ENCODE results near the gene RUNX3. TPM values are rescaled to one million over a fixed set of nuclear protein-coding genes. Genes with fewer than 3 reads are reported as not detected.
"Not testable (repeated sequence)": the region's sequence is repeated elsewhere in the genome, so short reads cannot be mapped to it uniquely, and the experiment has no call there.

Gene RUNX3
- total and polyA plus RNA-seq, 9 donors = 0.22 to 4.5 (median 0.49) TPM

- peaks cover 10% of the 10 kb centered on the region for H3K27me3 ChIP-seq (ENCODE audit: control insufficient read depth, insufficient read depth, low read length)
- WGBS (ENCODE audit: insufficient coverage) = 36% methylated on average over 8 of the region's 13 CpGs
- no peak for DNase-seq
- H3K36me3 ChIP-seq (ENCODE audit: control insufficient read depth, insufficient read depth, low read length) = no peaks in the 10 kb centered on the region
- no peaks in the 10 kb centered on the region for H3K9me3 ChIP-seq (replicated peaks; ENCODE audit: control insufficient read depth, low read depth, low read length)
- no peak overlapping the region for H3K27ac ChIP-seq (ENCODE audit: low read length)
- H3K4me1 ChIP-seq (ENCODE audit: control insufficient read depth, insufficient read depth, low read length) = peaks cover 12% of the 10 kb centered on the region
- H3K4me3 ChIP-seq (ENCODE audit: low read length) = no peak overlapping the region
Measured at GRCh38 chr1:24912376-24913273, 17.5 kb downstream of the RUNX3 start.

- WGBS (ENCODE audit: insufficient coverage) = 66% methylated on average over 18 of the region's 20 CpGs
- H3K27ac ChIP-seq (ENCODE audit: low read length) = no peak overlapping the region
- DNase-seq = no peak
- H3K4me1 ChIP-seq (ENCODE audit: control insufficient read depth, insufficient read depth, low read length) = peaks cover 12% of the 10 kb centered on the region
- H3K9me3 ChIP-seq (replicated peaks; ENCODE audit: control insufficient read depth, low read depth, low read length) = no peaks in the 10 kb centered on the region
- H3K27me3 ChIP-seq (ENCODE audit: control insufficient read depth, insufficient read depth, low read length) = peaks cover 10% of the 10 kb centered on the region
- H3K4me3 ChIP-seq (ENCODE audit: low read length) = no peak overlapping the region
- no peaks in the 10 kb centered on the region for H3K36me3 ChIP-seq (ENCODE audit: control insufficient read depth, insufficient read depth, low read length)
Measured at GRCh38 chr1:24911651-24912155, 18.4 kb downstream of the RUNX3 start.

- DNase-seq = no peak
- WGBS (ENCODE audit: insufficient coverage) = 84% methylated on average over 13 of the region's 20 CpGs
Measured at GRCh38 chr1:24910751-24911650, 19.1 kb downstream of the RUNX3 start.

GRCh38 chr1:24910210-24910609 is 19.9 kb downstream of the RUNX3 start:
- no peak for DNase-seq
- Histone ChIP-seq H3K27me3 (ENCODE audit: control insufficient read depth, insufficient read depth, low read length) (peaks cover 7% of the 10 kb centered on the region), H3K36me3 (ENCODE audit: control insufficient read depth, insufficient read depth, low read length) (no peaks in the 10 kb centered on the region), H3K4me3 (ENCODE audit: low read length) (no peak overlapping the region), H3K9me3 (replicated peaks; ENCODE audit: control insufficient read depth, low read depth, low read length) (no peaks in the 10 kb centered on the region), H3K4me1 (ENCODE audit: control insufficient read depth, insufficient read depth, low read length) (peaks cover 12% of the 10 kb centered on the region), H3K27ac (ENCODE audit: low read length) (no peak overlapping the region)
- 89% methylated on average over 7 of the region's 9 CpGs for WGBS (ENCODE audit: insufficient coverage)

More at GRCh38 chr1:24910751-24911650, 19.1 kb downstream of the RUNX3 start:
- no peak overlapping the region for H3K4me3 ChIP-seq (ENCODE audit: low read length)
- H3K4me1 ChIP-seq (ENCODE audit: control insufficient read depth, insufficient read depth, low read length) = peaks cover 12% of the 10 kb centered on the region
- no peaks in the 10 kb centered on the region for H3K9me3 ChIP-seq (replicated peaks; ENCODE audit: control insufficient read depth, low read depth, low read length)
- H3K27ac ChIP-seq (ENCODE audit: low read length) = no peak overlapping the region
- no peaks in the 10 kb centered on the region for H3K36me3 ChIP-seq (ENCODE audit: control insufficient read depth, insufficient read depth, low read length)
- peaks cover 10% of the 10 kb centered on the region for H3K27me3 ChIP-seq (ENCODE audit: control insufficient read depth, insufficient read depth, low read length)

GRCh38 chr1:24909388-24909898 is 20.6 kb downstream of the RUNX3 start:
- Histone ChIP-seq H3K27ac (ENCODE audit: low read length) (no peak overlapping the region), H3K36me3 (ENCODE audit: control insufficient read depth, insufficient read depth, low read length) (no peaks in the 10 kb centered on the region), H3K9me3 (replicated peaks; ENCODE audit: control insufficient read depth, low read depth, low read length) (no peaks in the 10 kb centered on the region), H3K27me3 (ENCODE audit: control insufficient read depth, insufficient read depth, low read length) (peaks cover 6% of the 10 kb centered on the region), H3K4me1 (ENCODE audit: control insufficient read depth, insufficient read depth, low read length) (peaks cover 11% of the 10 kb centered on the region), H3K4me3 (ENCODE audit: low read length) (no peak overlapping the region)
- peak; percentile 61 for DNase-seq
- 16% methylated on average over 14 of the region's 15 CpGs for whole genome bisulfite sequencing (ENCODE audit: insufficient coverage)

GRCh38 chr1:24908591-24909259 is 21.4 kb downstream of the RUNX3 start:
- no peak overlapping the region for H3K4me3 ChIP-seq (ENCODE audit: low read length)
- 69% methylated on average over 7 of the region's 7 CpGs for WGBS (ENCODE audit: insufficient coverage)
- H3K27me3 ChIP-seq (ENCODE audit: control insufficient read depth, insufficient read depth, low read length) = peaks cover 3% of the 10 kb centered on the region
- no peak for DNase-seq
- H3K27ac ChIP-seq (ENCODE audit: low read length) = no peak overlapping the region
- no peaks in the 10 kb centered on the region for H3K36me3 ChIP-seq (ENCODE audit: control insufficient read depth, insufficient read depth, low read length)
- H3K4me1 ChIP-seq (ENCODE audit: control insufficient read depth, insufficient read depth, low read length) = peaks cover 6% of the 10 kb centered on the region
- H3K9me3 ChIP-seq (replicated peaks; ENCODE audit: control insufficient read depth, low read depth, low read length) = no peaks in the 10 kb centered on the region

- H3K9me3 ChIP-seq (replicated peaks; ENCODE audit: control insufficient read depth, low read depth, low read length); H3K4me1 ChIP-seq (ENCODE audit: control insufficient read depth, insufficient read depth, low read length); H3K36me3 ChIP-seq (ENCODE audit: control insufficient read depth, insufficient read depth, low read length); DNase-seq; H3K27ac ChIP-seq (ENCODE audit: low read length); H3K27me3 ChIP-seq (ENCODE audit: control insufficient read depth, insufficient read depth, low read length); H3K4me3 ChIP-seq (ENCODE audit: low read length): not testable (repeated sequence)
- 95% methylated on average over 49 of the region's 57 CpGs for WGBS (ENCODE audit: insufficient coverage)
Measured at GRCh38 chr1:24907587-24908294, 22.3 kb downstream of the RUNX3 start.

GRCh38 chr1:24906760-24907490 is 23.2 kb downstream of the RUNX3 start:
- WGBS (ENCODE audit: insufficient coverage) = 84% methylated on average over 14 of the region's 20 CpGs
- H3K36me3 ChIP-seq (ENCODE audit: control insufficient read depth, insufficient read depth, low read length) = no peaks in the 10 kb centered on the region
- no peak for DNase-seq
- H3K27me3 ChIP-seq (ENCODE audit: control insufficient read depth, insufficient read depth, low read length) = peaks cover 3% of the 10 kb centered on the region
- peaks cover 6% of the 10 kb centered on the region for H3K4me1 ChIP-seq (ENCODE audit: control insufficient read depth, insufficient read depth, low read length)
- H3K4me3 ChIP-seq (ENCODE audit: low read length) = no peak overlapping the region
- H3K27ac ChIP-seq (ENCODE audit: low read length) = no peak overlapping the region
- no peaks in the 10 kb centered on the region for H3K9me3 ChIP-seq (replicated peaks; ENCODE audit: control insufficient read depth, low read depth, low read length)

All from muscle of leg (tissue), 11 donors.